Measurements from ENCODE around the gene GGA2.
"Not testable (repeated sequence)": the region's sequence is repeated elsewhere in the genome, so short reads cannot be mapped to it uniquely, and the experiment has no call there.

GGA2 gene

GRCh38 chr16:23510915-23511270 is 599 bp upstream of the GGA2 start:
- peak overlapping the region; percentile 82; the same call in 1 of the 2 replicates for H3K4me3 ChIP-seq (ENCODE audit: low read depth, low read length)
- H3K27ac ChIP-seq (ENCODE audit: low read depth, low read length), result not testable (repeated sequence)
- H3K9ac ChIP-seq (ENCODE audit: low read depth, low read length), result peak overlapping the region; percentile 93; the same call in 1 of the 2 replicates

GRCh38 chr16:23509782-23510163 is 521 bp downstream of the GGA2 start:
- Histone ChIP-seq H3K4me3 (ENCODE audit: low read depth, low read length) (peak overlapping the region; percentile 82), H3K9me3 (ENCODE audit: control insufficient read depth, insufficient read depth, low read length) (no peaks in the 10 kb centered on the region), H3K27me3 (ENCODE audit: control insufficient read depth, insufficient read depth, low read length) (no peaks in the 10 kb centered on the region), H3K36me3 (ENCODE audit: control insufficient read depth, insufficient read depth, low read length) (peaks cover 10% of the 10 kb centered on the region; the same call in 1 of the 2 replicates), H3K4me1 (ENCODE audit: control insufficient read depth, insufficient read depth, low read length) (peaks cover 16% of the 10 kb centered on the region), H3K27ac (ENCODE audit: low read depth, low read length) (peak overlapping the region; percentile 84), H3K9ac (ENCODE audit: low read depth, low read length) (peak overlapping the region; percentile 93)

More at GRCh38 chr16:23510915-23511270, 599 bp upstream of the GGA2 start:
- peaks cover 14% of the 10 kb centered on the region; the same call in 1 of the 2 replicates for H3K36me3 ChIP-seq (ENCODE audit: control insufficient read depth, insufficient read depth, low read length)
- not testable (repeated sequence) for H3K27me3 ChIP-seq (ENCODE audit: control insufficient read depth, insufficient read depth, low read length); H3K9me3 ChIP-seq (ENCODE audit: control insufficient read depth, insufficient read depth, low read length); H3K4me1 ChIP-seq (ENCODE audit: control insufficient read depth, insufficient read depth, low read length)

GRCh38 chr16:23509441-23509754 is 896 bp downstream of the GGA2 start:
- Histone ChIP-seq H3K9ac (ENCODE audit: low read depth, low read length) (peak overlapping the region; percentile 93), H3K4me3 (ENCODE audit: low read depth, low read length) (peak overlapping the region; percentile 82), H3K9me3 (ENCODE audit: control insufficient read depth, insufficient read depth, low read length) (no peaks in the 10 kb centered on the region), H3K36me3 (ENCODE audit: control insufficient read depth, insufficient read depth, low read length) (peaks cover 6% of the 10 kb centered on the region; the same call in 1 of the 2 replicates), H3K27ac (ENCODE audit: low read depth, low read length) (no peak overlapping the region), H3K27me3 (ENCODE audit: control insufficient read depth, insufficient read depth, low read length) (no peaks in the 10 kb centered on the region), H3K4me1 (ENCODE audit: control insufficient read depth, insufficient read depth, low read length) (peaks cover 20% of the 10 kb centered on the region)

GRCh38 chr16:23508589-23509440 is 1.5 kb downstream of the GGA2 start:
- peaks cover 4% of the 10 kb centered on the region for H3K36me3 ChIP-seq (ENCODE audit: control insufficient read depth, insufficient read depth, low read length)
- peak overlapping the region; percentile 82 for H3K4me3 ChIP-seq (ENCODE audit: low read depth, low read length)
- H3K27ac ChIP-seq (ENCODE audit: low read depth, low read length), result no peak overlapping the region
- H3K9ac ChIP-seq (ENCODE audit: low read depth, low read length), result peak overlapping the region; percentile 93
- H3K4me1 ChIP-seq (ENCODE audit: control insufficient read depth, insufficient read depth, low read length), result peaks cover 20% of the 10 kb centered on the region
- no peaks in the 10 kb centered on the region for H3K27me3 ChIP-seq (ENCODE audit: control insufficient read depth, insufficient read depth, low read length)
- no peaks in the 10 kb centered on the region for H3K9me3 ChIP-seq (ENCODE audit: control insufficient read depth, insufficient read depth, low read length)

GRCh38 chr16:23506606-23506994 is 3.7 kb downstream of the GGA2 start:
- Histone ChIP-seq H3K27ac (ENCODE audit: low read depth, low read length) (no peak overlapping the region), H3K36me3 (ENCODE audit: control insufficient read depth, insufficient read depth, low read length) (peaks cover 15% of the 10 kb centered on the region), H3K9ac (ENCODE audit: low read depth, low read length) (no peak overlapping the region), H3K4me1 (ENCODE audit: control insufficient read depth, insufficient read depth, low read length) (peaks cover 33% of the 10 kb centered on the region), H3K9me3 (ENCODE audit: control insufficient read depth, insufficient read depth, low read length) (no peaks in the 10 kb centered on the region), H3K27me3 (ENCODE audit: control insufficient read depth, insufficient read depth, low read length) (no peaks in the 10 kb centered on the region), H3K4me3 (ENCODE audit: low read depth, low read length) (no peak overlapping the region)

GRCh38 chr16:23505671-23506605 is 4.4 kb downstream of the GGA2 start:
- Histone ChIP-seq H3K4me3 (ENCODE audit: low read depth, low read length) (no peak overlapping the region), H3K27ac (ENCODE audit: low read depth, low read length) (no peak overlapping the region), H3K27me3 (ENCODE audit: control insufficient read depth, insufficient read depth, low read length) (no peaks in the 10 kb centered on the region), H3K9me3 (ENCODE audit: control insufficient read depth, insufficient read depth, low read length) (no peaks in the 10 kb centered on the region), H3K36me3 (ENCODE audit: control insufficient read depth, insufficient read depth, low read length) (peaks cover 20% of the 10 kb centered on the region), H3K4me1 (ENCODE audit: control insufficient read depth, insufficient read depth, low read length) (peaks cover 34% of the 10 kb centered on the region), H3K9ac (ENCODE audit: low read depth, low read length) (no peak overlapping the region)

- Histone ChIP-seq H3K4me3 (ENCODE audit: low read depth, low read length) (no peak overlapping the region), H3K36me3 (ENCODE audit: control insufficient read depth, insufficient read depth, low read length) (peaks cover 22% of the 10 kb centered on the region), H3K9ac (ENCODE audit: low read depth, low read length) (no peak overlapping the region), H3K27ac (ENCODE audit: low read depth, low read length) (peak overlapping the region; percentile 63), H3K4me1 (ENCODE audit: control insufficient read depth, insufficient read depth, low read length) (peaks cover 34% of the 10 kb centered on the region), H3K27me3 (ENCODE audit: control insufficient read depth, insufficient read depth, low read length) (no peaks in the 10 kb centered on the region), H3K9me3 (ENCODE audit: control insufficient read depth, insufficient read depth, low read length) (no peaks in the 10 kb centered on the region)
Observed at GRCh38 chr16:23505180-23505665, 5.1 kb downstream of the GGA2 start.

GRCh38 chr16:23504453-23505179 is 5.7 kb downstream of the GGA2 start:
- H3K27ac ChIP-seq (ENCODE audit: low read depth, low read length), result peak overlapping the region; percentile 63
- H3K9ac ChIP-seq (ENCODE audit: low read depth, low read length), result no peak overlapping the region
- H3K4me3 ChIP-seq (ENCODE audit: low read depth, low read length), result no peak overlapping the region
- H3K4me1 ChIP-seq (ENCODE audit: control insufficient read depth, insufficient read depth, low read length), result peaks cover 39% of the 10 kb centered on the region
- H3K36me3 ChIP-seq (ENCODE audit: control insufficient read depth, insufficient read depth, low read length), result peaks cover 22% of the 10 kb centered on the region
- no peaks in the 10 kb centered on the region for H3K27me3 ChIP-seq (ENCODE audit: control insufficient read depth, insufficient read depth, low read length)
- H3K9me3 ChIP-seq (ENCODE audit: control insufficient read depth, insufficient read depth, low read length), result no peaks in the 10 kb centered on the region

GRCh38 chr16:23504076-23504452 is 6.2 kb downstream of the GGA2 start:
- no peaks in the 10 kb centered on the region for H3K27me3 ChIP-seq (ENCODE audit: control insufficient read depth, insufficient read depth, low read length)
- H3K9me3 ChIP-seq (ENCODE audit: control insufficient read depth, insufficient read depth, low read length), result no peaks in the 10 kb centered on the region
- peaks cover 39% of the 10 kb centered on the region for H3K4me1 ChIP-seq (ENCODE audit: control insufficient read depth, insufficient read depth, low read length)
- H3K27ac ChIP-seq (ENCODE audit: low read depth, low read length), result peak overlapping the region; percentile 62
- no peak overlapping the region for H3K4me3 ChIP-seq (ENCODE audit: low read depth, low read length)
- no peak overlapping the region for H3K9ac ChIP-seq (ENCODE audit: low read depth, low read length)
- peaks cover 22% of the 10 kb centered on the region for H3K36me3 ChIP-seq (ENCODE audit: control insufficient read depth, insufficient read depth, low read length)

GRCh38 chr16:23502466-23502865 is 7.8 kb downstream of the GGA2 start:
- H3K27me3 ChIP-seq (ENCODE audit: control insufficient read depth, insufficient read depth, low read length), result no peaks in the 10 kb centered on the region
- peaks cover 39% of the 10 kb centered on the region for H3K4me1 ChIP-seq (ENCODE audit: control insufficient read depth, insufficient read depth, low read length)
- no peak overlapping the region for H3K9ac ChIP-seq (ENCODE audit: low read depth, low read length)
- no peak overlapping the region for H3K27ac ChIP-seq (ENCODE audit: low read depth, low read length)
- H3K9me3 ChIP-seq (ENCODE audit: control insufficient read depth, insufficient read depth, low read length), result no peaks in the 10 kb centered on the region
- peaks cover 22% of the 10 kb centered on the region for H3K36me3 ChIP-seq (ENCODE audit: control insufficient read depth, insufficient read depth, low read length)
- no peak overlapping the region for H3K4me3 ChIP-seq (ENCODE audit: low read depth, low read length)
